HFF-Myc (cell line): ENCODE measurements around the gene TAC3.

ENCODE experiments used
- DNase-seq: peaks from one replicate; pipeline ENCODE4 v3.0.0-alpha.2; 2011; ENCODE audit warnings: low read depth; ENCODE audit errors: extremely low read depth
- H3K4me3 ChIP-seq: replicated peaks from 2 replicates; pipeline ENCODE4 v1.5.1; 2011; ENCODE audit warnings: low read depth, mild to moderate bottlenecking, control low read depth, low read length
- TF ChIP-seq, protein P1 (sequence below): IDR thresholded peaks from 2 replicates; pipeline ENCODE4 v1.5.1; 2012; ENCODE audit warnings: mild to moderate bottlenecking, low read depth, low read length, control low read depth; ENCODE audit errors: missing control alignments

TAC3 gene

DNA sequence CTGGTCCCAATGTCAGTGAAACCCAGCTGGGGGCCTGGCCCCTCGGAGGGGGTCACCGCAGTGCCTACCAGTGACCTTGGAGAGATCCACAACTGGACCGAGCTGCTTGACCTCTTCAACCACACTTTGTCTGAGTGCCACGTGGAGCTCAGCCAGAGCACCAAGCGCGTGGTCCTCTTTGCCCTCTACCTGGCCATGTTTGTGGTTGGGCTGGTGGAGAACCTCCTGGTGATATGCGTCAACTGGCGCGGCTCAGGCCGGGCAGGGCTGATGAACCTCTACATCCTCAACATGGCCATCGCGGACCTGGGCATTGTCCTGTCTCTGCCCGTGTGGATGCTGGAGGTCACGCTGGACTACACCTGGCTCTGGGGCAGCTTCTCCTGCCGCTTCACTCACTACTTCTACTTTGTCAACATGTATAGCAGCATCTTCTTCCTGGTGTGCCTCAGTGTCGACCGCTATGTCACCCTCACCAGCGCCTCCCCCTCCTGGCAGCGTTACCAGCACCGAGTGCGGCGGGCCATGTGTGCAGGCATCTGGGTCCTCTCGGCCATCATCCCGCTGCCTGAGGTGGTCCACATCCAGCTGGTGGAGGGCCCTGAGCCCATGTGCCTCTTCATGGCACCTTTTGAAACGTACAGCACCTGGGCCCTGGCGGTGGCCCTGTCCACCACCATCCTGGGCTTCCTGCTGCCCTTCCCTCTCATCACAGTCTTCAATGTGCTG, 21.0 kb downstream of the TAC3 start:
- DNase-seq, result no peak
- TF ChIP-seq, protein P1, sequence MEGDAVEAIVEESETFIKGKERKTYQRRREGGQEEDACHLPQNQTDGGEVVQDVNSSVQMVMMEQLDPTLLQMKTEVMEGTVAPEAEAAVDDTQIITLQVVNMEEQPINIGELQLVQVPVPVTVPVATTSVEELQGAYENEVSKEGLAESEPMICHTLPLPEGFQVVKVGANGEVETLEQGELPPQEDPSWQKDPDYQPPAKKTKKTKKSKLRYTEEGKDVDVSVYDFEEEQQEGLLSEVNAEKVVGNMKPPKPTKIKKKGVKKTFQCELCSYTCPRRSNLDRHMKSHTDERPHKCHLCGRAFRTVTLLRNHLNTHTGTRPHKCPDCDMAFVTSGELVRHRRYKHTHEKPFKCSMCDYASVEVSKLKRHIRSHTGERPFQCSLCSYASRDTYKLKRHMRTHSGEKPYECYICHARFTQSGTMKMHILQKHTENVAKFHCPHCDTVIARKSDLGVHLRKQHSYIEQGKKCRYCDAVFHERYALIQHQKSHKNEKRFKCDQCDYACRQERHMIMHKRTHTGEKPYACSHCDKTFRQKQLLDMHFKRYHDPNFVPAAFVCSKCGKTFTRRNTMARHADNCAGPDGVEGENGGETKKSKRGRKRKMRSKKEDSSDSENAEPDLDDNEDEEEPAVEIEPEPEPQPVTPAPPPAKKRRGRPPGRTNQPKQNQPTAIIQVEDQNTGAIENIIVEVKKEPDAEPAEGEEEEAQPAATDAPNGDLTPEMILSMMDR, result no peak
- H3K4me3 ChIP-seq, result no peak overlapping the region

DNA sequence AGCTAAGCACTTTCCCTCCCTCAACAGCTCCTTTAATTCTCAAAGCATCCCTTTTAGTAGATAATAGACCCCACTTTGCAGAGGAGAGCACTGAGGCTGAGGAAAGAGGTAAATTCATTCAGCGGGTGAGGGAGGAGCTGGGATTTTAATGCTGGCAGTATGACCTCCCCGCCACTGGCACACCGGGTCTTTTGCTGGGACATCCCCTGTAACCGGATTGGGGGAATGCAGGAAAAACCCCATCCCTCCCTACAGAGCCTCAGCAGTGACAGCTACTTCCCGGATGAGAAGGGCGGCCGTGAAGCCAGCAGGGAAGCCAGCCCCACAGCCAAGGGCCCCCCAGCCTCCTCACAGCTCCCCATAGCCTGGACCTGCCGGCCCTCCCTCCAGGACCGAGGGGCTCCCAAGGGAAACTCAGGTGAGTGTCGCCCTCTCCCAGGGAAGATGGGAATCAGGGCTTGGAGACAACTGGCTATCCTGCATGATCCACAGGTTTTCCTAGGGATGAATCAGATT, 22.0 kb downstream of the TAC3 start:
- no peak overlapping the region for H3K4me3 ChIP-seq
- TF ChIP-seq, protein P1, result no peak
- no peak for DNase-seq

DNA sequence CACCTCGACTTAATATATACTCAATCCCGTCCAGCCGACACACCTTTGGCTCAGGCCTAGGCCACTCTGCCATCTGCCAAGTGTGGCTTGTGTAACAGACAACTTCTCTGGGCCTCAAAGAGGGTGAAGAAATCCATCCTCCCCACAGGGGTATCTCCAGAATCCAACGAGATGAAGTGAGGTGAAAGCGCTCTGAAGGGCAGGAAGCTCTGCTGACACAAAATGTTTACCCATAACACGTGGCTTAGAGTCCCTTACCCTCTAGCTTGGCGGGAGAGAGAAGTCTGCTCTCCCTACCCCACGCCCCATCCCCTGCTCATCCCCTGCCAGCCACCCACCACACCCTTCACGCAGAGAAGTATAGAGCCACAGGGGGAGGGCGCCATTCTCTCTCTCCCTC, 23.0 kb downstream of the TAC3 start:
- TF ChIP-seq, protein P1, result no peak
- DNase-seq, result no peak
- H3K4me3 ChIP-seq, result no peak overlapping the region

DNA sequence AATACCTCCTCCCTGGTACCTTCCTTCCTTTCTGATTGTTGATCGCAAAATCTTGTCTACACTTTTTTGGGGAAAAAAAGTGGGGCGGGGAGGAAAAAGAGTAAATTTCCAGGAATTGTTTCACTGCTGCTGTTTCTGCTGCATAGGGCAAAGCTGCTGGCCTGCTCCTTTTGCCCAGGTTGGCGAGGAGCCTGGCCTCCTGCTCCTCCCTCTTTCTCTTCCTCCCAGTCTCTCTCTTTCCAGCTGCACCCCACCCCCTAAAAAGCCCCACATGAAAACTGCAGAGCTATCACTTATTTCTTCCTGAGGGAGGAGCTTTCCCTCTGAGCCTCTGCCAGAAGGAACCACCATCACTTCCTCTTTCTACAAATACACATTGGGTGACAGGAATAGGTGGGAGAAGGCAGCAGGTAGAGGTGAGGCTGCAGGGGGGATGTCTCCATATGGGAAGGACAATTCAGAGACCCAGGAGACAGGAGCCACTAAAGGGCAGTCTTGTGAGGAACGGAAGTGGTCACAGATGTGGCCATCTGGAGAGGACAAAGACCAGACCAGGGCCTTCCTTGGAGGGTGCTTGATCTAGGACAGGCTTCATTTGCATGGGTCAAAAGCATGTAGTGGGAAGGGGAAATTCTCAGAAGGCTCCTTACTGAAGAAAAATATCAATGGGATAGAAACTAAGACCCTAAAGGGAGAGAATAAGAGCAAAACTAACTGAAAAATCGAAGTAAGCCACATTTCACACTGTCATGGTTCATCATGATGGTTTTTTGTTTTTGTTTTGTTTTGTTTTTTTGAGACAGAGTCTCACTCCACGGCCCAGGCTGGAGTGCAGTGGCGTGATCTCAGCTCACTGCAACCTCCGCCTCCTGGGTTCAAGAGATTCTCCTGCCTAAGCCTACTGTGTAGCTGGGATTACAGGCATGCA, 24.7 kb downstream of the TAC3 start:
- no peak overlapping the region for H3K4me3 ChIP-seq
- DNase-seq, result no peak
- TF ChIP-seq, protein P1, result no peak

DNA sequence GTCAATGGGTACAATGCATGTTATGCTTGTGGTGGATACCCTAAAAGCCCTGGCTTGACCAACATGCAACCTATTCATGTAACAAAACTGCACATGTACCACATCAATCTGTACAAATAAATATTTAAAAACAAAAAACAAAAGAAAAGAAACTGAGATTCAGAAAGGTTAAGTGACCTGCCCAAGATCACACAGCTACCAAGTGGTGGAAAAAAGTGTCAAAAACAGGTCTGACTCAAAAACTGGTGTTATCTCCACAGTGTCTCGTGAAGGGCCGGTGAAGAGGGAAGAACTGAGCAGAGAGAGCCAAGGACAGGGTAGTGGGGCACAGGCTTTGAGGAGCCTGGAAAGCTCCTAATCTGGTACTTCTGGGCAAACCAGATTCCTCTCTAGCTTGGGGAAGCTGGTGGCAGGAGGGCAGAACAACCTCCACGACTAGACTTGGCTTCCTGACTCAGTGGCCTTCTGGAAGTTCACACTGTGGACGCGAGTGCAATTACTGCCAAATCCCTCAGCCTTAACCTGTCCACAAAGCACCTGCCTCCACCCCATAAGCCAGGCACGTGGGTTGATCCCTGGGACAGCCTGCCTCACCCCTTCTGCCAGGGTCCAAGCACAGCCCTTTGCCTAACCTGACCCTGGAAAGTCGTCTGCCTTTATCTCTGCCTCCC, 25.5 kb downstream of the TAC3 start:
- TF ChIP-seq, protein P1, result no peak
- no peak overlapping the region for H3K4me3 ChIP-seq
- no peak for DNase-seq

DNA sequence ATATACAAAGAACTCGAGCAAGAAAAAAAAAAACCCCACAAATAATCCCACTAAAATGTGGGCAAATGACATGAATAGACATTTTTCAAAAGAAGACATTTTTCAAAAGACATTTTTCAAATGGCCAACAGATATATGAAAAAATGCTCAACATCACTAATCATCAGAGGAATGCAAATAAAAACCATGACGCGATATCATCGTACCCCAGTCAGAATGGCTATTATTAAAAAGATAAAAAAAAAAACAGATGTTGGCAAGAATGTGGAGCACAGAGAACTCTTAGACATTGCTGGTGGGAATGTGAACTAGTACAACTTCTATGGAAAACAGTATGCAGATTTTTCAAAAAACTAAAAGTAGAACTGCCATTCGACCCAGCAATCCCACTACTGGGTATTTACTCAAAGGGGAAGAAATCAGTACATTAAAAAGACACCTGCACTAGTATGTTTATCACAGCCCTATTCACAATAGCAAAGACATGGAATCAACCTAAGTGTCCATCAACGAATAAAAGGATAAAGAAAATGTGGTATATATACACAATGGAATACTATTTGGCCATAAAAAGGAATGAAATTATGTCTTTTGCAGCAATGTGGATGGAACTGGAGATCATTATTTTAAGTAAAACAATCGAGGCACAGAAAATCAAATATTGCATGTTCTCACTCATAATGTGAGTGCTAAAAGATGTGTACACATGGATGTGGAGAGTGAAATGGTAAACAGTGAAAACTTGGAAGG, 26.3 kb downstream of the TAC3 start:
- TF ChIP-seq, protein P1, result no peak
- DNase-seq, result no peak
- H3K4me3 ChIP-seq, result no peak overlapping the region
